NOMO-1 treated with DMSO at 0.1 percent for 48 hours (cell line): ENCODE results near the gene SULT6B1.
"Not testable (repeated sequence)": the region's sequence is repeated elsewhere in the genome, so short reads cannot be mapped to it uniquely, and the experiment has no call there.

Source experiments
- DNase-seq: peaks from one replicate; lab custom pipeline; 2025; ENCODE audit not compliant: unreplicated experiment; lab: John Stamatoyannopoulos, UW

The SULT6B1 gene, protein sequence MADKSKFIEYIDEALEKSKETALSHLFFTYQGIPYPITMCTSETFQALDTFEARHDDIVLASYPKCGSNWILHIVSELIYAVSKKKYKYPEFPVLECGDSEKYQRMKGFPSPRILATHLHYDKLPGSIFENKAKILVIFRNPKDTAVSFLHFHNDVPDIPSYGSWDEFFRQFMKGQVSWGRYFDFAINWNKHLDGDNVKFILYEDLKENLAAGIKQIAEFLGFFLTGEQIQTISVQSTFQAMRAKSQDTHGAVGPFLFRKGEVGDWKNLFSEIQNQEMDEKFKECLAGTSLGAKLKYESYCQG

DNA sequence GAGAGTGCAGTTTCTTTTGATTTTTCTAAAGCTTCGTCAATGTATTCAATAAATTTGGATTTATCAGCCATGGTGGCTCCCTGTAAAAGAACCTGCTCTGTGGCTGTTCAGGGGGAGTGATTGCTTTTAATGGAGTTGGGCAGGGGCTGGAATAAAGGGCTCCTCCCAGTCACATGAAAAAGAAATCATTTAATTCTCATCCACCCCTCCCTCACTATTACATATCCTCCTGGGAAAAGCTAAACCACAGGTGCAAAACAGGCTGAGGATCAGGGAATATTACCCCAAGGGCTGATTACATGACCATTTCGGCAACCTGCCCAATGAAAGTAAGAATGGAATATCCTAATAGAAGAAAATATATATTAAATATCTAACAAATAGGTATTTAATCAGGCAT, at the start of gene SULT6B1:
SULT6B1 (minus strand) TSS at position 101 of the 400 bp plus-strand sequence; CDS start at position 71, 30 bp downstream.
- DNase-seq = no peak

DNA sequence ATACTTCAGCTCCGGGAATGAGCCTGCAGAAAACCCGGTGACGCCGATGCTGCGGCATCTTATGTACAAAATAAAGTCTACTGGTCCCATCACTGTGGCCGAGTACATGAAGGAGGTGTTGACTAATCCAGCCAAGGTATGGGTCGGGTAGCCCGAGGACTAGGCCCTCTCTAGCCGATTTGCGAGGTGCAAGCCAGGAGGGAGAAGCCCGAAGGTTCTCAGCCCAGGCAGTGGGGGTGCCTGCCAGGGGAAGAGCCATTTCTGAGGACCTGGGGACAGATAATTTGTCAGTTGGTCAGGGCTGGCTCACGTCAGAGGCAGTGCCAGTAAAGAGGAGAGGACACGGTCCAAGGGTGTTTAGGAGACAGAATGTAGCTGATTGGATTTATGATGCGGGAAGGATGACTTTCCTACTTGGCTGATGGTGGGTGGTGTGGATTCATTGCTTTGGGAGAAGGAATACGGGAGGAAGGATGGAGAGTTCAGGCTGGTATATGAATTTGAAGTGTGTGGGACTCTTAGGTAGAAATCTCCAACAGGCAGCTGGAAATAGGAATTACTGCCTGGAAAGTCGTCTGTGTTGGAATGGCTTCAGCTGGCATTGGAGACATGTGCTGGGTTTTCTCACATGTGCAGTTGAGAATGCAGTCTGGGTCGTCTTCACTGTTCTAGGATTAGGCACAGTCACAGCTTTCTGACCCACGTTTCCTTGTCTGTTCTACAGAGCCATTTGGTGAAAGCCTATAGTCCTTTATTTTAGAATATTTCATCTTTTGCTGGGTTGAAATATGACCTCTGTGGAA, 43.9 kb upstream of the SULT6B1 start:
- no peak for DNase-seq

DNA sequence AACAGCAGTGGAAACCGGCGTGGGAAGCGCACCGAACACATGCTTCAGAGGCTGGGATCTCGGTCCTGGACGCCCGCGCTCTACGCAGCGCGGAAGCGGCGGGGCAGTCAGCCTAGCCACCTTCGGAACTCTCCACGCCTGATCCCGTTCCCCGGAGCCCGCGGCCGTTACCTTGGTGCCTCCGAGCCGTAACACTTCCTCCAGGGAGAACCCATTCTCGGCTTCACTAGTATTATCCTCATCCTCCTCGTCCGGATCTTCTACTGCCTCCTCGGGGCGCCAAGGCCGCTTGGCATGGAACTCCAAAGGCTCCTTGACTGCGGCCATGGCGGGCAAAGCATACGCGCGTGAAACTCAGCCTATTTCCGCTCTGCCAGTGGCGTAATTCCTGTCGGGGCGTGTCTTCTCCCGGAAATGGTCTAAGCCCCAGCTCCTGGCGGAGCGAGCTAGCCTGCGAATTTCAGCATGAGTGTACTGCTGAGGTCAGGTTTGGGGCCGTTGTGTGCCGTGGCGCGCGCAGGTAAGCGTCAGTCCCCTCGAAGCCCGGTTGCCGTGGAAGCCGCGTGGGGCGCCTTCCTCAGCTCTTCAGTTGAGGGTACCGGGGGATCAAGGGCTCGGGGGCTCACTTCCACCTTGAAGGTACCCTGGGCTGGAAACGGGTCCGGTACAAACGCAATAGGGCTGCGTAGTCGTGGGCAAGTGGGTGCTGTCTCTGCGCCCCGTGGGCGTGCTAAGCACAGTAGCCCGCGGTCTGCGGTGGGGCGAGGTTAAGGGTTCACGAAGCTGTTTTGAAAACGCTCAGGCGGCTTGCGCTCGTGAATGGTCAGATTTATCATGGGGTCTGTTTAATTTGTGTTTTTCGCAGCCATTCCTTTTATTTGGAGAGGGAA, 43.0 kb upstream of the SULT6B1 start, which contains the start of the genes CEBPZ and NDUFAF7:
CEBPZ (minus strand) TSS at position 356 of the 890 bp plus-strand sequence; CDS start at position 327, 29 bp downstream.
NDUFAF7 (plus strand) TSS at position 418 of the 890 bp plus-strand sequence; CDS start at position 466, 48 bp downstream.
- peak; percentile 87 for DNase-seq

DNA sequence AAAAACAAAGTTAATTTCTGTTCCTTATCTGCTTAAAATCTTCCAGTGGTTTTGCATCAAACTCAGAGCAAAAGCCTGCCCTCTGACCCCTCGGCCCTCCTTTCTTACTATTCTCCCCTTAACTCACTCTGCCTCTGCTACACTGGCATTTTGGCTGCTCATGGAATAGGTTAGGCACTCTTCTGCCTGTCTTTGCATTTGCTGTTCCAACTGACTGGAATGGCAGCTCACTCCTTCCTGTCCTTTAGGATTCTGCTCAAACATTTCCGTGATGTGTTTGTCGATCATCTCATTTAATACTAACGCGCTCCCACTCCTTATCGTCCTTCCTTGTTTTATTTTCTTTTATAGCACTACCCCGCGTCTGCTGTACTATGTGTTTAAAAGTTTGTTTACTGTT, 42.1 kb upstream of the SULT6B1 start:
- no peak for DNase-seq

DNA sequence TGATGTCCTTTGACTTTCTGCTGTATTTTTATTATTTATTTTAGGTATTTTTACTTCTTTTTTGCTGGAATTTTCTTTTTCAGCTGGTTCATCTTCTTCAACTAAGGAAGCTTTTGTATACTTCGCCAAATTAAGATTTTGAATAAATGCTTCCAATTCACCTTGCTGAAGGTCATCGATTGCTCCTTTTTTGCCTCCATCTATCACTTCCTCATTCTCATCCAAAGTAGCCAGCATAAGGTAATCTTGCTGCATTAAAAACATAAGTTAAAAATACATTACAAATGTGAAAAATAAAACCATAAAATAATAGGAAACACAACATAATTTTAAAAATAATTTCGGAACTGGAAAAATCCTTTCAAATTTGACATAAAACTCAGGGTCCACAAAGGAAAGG, 40.3 kb upstream of the SULT6B1 start:
- no peak for DNase-seq

DNA sequence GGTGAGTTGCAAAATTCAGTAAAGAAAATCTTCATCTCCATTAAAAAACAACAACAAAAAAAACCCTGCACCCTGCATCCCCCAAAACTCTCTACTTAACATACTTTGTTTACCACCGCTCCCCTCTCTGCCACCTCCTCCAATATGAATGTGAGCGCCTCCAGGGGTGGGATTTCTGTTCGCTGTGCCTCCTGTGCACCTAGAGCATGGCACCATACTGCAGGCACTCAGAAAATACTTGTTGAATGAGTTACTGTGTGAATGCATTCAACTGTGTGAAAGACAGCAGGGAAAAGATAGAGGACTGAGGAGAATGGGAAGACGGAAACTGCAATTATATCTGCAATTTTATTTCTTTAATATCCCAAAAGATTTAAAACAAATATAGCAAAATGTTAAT, 38.4 kb upstream of the SULT6B1 start:
- no peak for DNase-seq

DNA sequence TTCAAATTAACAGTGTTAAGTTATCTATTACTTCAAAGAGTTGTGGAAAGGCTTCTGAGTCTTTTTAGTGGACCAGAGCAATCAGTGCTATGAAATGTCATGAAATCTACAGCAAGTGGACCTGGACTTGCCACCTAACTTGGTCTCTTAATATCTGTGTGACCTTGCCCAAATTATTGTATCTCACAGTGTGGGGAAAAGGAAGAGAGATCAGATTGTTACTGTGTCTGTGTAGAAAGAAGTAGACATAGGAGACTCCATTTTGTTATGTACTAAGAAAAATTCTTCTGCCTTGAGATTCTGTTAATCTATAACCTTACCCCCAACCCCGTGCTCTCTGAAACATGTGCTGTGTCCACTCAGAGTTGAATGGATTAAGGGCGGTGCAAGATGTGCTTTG, 36.7 kb upstream of the SULT6B1 start:
- not testable (repeated sequence) for DNase-seq

DNA sequence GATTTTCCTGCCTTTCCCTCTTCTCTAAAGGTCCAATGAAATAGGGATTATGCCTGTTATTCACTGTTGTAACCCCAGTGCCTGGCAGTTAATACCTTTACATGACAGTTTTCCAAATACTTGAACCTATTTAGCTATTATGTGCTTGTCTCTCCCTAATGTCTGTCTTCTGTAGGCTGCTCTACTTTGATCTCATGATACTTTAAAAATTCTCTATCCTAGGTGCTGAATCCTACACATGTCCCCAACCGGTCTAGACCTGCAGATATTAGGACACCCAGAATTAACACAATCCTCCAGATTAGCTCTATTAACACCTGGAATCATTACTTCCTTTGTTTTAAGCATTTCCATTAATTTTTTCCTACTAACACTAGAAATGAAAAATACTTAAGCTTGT, 35.6 kb upstream of the SULT6B1 start:
- DNase-seq = no peak

DNA sequence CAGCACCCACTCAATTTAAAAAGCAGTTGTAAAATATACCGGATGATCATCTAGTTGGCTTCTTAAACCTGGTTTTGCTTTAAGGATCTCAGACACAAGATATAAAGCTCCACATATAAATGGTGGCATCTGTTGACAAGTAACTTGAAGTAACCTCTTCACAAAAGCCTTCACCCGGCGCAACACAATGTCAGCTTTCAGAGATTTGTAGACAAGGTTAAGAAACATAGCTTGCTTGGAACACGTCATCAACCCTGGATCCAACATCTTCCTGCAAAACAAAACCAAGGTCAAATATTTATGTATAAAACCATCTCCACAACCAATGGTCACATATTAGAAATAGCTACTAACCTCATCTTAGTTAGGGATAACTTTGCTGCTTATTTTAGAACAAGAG, 34.7 kb upstream of the SULT6B1 start:
- DNase-seq = no peak

DNA sequence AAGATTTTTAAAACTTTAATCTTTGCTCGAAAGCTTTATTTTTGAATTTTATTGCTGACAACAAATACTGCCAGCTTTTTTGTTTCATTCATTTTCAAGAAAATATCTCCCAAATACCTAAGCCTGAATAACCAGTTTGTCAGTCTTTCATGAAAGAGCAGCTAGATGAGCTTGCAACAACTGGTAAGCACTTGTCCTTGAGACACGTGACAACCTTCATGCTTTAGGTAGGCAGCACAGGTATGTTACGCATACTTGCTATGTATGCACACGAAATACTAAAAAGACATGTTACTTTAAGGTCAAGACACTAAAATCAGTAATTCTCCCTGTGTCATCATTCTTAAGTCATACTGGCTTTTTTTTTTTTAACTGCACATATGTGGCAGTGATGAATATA, 30.6 kb upstream of the SULT6B1 start:
- DNase-seq = no peak

DNA sequence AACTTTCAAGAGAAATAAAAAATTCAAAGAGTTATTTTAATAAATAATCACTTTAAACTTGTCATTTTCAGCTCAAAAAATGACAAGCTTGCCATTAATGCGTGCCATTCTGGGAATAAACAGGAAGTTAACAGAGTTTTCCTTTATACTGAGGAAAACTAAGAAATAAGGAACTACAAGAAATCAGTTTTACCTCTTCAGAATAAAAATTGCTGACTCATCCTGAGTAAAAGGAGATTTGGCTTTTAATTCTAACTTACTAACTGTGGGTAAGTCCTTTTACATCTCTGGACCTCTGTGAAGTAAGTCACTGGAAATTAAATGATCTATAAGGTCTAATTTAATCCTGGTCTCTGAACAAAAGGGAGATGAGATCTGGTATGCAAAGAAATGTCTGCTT, 26.8 kb upstream of the SULT6B1 start:
- DNase-seq = peak; percentile 41

DNA sequence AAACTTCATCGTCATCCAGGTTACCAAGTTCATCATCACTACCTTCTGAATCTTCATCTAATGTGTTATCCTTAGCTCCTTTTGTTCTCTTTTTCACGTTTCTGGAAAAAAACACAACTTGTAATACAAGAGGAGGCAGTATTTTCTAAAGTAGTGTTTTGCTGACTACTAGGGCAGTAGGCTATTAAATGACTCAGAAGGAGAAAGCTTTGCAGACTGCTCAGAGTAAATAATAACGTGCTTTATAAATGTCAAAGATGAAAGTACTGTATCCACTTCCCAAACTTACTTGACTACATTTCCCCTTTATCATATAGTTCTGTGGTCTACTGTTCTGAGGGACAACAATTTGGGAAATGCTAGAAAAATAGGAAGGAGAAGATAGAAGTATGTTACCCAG, 23.5 kb upstream of the SULT6B1 start:
- DNase-seq = no peak

DNA sequence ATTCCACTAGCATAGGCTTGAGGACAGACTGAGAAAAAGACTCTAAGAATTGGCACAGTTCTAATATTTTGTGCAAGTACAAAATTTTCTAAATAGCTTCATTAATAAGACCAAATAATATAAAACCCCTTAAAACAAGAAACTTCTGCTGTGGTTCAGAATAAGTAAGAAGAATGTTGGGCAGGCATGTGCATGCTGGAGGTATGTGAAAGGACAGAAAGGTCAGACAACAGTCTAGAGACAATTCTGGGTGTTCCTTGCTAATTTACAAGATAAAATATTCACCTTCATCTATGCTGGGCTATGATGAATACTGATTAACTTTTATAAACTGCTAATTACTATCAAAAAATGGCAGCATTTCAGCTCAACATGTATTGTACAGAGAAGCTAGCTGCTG, 22.7 kb upstream of the SULT6B1 start:
- no peak for DNase-seq

DNA sequence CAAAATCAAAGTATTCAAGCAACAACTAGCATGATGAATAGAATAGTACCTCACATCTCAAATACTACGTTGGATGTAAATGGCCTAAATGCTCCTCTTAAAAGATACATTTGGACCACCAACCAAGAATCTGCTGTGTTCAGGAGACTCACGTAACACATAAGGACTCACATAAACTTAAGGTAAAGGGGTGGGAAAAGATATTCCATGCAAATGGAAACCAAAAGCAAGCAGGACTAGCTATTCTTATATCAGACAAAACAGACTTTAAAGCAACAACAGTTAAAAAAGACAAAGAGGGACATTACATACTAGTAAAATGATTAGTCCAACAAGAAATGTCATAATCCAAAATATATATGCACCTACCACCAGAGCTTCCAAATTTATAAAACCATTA, 18.3 kb upstream of the SULT6B1 start:
- not testable (repeated sequence) for DNase-seq

DNA sequence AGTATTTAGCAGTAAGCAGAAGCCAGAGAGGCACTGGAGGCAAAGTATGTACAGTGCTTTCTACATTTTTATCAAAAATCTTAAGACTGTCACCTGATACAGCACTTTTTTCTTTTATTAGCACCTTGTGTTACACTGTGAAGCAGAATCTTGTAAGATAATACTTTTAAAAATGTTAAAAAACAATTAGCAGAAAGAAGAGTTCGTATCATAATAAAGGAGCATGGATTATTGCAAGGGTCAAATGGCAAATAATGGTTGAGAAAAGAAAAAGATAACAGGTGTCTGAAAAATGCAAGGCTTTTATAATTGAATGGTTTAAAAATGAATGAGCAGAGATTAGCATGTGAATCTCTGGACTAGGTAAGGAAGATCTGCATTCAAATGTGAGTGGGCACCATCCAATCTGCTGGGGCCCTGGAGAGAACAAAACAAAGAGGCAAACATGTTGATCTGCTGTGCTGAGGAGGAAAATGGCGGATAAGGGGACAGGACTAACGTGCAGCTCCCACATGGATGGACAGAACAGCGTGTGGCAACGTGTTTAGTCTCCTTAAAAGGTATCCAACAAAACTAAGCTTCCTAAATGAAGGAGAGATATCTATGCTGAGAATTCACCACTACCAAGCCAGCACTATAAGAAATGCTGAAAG, 17.3 kb upstream of the SULT6B1 start:
- no peak for DNase-seq

DNA sequence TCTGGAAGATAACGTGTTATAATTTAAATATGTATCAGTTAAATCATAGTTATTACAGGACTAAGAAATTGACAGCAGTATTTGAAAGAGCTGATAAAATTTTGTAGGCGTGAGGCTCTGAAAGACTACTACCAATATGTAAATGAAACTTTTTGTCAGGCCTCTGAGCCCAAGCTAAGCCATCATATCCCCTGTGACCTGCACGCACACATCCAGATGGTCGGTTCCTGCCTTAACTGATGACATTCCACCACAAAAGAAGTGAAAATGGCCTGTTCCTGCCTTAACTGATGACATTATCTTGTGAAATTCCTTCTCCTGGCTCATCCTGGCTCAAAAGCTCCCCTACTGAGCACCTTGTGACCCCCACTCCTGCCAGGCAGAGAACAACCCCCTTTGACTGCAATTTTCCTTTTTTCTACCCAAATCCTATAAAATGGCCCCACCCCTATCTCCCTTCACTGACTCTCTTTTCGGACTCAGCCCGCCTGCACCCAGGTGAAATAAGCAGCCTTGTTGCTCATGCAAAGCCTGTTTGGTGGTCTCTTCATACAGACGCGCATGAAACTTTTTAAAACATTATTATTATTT, 16.7 kb upstream of the SULT6B1 start:
- not testable (repeated sequence) for DNase-seq

DNA sequence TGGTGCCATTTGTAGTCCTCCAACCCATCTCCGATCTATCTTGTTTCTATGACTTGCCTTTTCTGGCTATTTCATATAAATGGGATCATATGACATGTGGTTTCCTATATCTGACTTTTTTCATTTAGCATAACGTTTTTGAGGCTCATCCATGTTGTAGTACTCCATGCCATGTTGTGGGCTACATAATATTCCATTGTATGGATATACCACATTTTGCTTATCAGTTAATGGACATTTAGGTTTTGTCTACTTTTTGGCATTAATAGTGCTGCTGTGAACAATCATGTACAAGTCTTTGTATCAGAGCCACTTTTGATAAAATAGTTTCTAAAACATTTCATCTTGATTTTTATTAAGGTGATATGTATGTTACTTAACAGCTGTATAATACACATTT, 15.2 kb upstream of the SULT6B1 start:
- DNase-seq = no peak

DNA sequence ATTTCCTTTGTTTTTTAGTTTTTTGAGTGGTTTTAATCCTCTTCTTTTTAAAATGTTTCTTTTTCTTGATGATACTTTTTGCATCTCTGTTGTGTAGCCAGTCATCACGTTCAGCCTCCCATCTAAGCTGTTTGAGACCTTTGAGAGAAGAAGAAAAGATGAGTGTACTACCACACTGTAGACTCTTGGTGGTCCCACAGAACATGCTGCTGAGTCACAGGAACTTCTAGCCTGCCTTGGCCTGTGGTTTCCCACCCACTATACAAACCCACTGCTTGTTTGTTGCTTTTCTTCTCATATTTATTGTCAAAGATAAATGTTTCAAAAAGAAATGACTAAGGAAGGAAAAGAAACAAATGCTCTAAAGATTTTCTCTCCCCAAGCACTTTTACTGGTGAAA, 13.3 kb upstream of the SULT6B1 start:
- no peak for DNase-seq

DNA sequence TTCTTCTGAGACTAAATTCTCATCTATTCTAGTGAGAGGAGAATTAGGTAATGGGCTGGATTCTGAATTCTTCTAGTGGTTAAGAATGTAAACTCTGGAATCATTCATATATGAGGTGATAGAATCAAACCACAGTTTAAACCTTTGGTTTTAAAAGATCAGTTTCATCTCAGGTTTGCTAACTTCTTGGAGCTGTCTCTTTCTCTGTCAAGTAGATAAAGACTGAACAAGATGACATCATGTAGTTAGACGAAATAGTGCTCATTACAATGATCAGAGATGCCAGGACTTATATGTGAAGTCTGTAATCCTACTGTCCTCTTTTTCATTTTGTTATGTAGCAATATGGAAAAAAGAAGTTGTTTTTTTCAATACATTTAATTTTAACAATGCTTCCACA, 12.7 kb upstream of the SULT6B1 start:
- DNase-seq = no peak

DNA sequence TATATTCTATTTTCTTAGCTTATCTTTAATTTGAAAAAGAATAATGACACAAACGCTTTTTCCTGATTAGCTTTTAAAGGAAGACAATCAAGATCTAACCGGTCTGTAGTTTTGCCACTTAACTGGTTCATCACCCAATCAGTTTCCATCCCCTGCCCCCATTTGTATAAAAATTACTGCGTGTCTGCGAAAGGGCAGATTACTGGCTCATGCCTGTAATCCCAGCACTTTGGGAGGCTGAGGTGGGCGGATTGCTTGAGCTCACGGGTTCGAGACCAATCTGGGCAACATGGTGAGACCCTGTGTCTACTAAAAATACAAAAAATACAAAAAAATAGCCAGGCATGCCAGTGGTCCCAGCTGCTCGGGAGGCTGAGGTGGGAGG, 10.2 kb upstream of the SULT6B1 start:
- no peak for DNase-seq
